ENCODE measurements around the gene TAGLN. TPM values are rescaled to one million over a fixed set of nuclear protein-coding genes. Genes with fewer than 3 reads are reported as not detected.

Gene TAGLN
- 2,419 and 2,690 TPM in 2 replicates for total RNA-seq

DNA sequence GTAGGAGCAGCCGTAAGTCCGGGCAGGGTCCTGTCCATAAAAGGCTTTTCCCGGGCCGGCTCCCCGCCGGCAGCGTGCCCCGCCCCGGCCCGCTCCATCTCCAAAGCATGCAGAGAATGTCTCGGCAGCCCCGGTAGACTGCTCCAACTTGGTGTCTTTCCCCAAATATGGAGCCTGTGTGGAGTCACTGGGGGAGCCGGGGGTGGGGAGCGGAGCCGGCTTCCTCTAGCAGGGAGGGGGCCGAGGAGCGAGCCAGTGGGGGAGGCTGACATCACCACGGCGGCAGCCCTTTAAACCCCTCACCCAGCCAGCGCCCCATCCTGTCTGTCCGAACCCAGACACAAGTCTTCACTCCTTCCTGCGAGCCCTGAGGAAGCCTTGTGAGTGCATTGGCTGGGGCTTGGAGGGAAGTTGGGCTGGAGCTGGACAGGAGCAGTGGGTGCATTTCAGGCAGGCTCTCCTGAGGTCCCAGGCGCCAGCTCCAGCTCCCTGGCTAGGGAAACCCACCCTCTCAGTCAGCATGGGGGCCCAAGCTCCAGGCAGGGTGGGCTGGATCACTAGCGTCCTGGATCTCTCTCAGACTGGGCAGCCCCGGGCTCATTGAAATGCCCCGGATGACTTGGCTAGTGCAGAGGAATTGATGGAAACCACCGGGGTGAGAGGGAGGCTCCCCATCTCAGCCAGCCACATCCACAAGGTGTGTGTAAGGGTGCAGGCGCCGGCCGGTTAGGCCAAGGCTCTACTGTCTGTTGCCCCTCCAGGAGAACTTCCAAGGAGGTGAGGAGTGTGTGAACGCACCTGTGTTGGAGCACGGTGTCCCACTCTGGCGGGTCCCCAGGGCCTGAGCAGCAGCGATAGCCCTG is at the start of gene TAGLN:
Gene TAGLN (plus strand): TSS at position 318 of the 863 bp plus-strand sequence. CDS start 3,644 bp downstream, outside the sequence.

DNA sequence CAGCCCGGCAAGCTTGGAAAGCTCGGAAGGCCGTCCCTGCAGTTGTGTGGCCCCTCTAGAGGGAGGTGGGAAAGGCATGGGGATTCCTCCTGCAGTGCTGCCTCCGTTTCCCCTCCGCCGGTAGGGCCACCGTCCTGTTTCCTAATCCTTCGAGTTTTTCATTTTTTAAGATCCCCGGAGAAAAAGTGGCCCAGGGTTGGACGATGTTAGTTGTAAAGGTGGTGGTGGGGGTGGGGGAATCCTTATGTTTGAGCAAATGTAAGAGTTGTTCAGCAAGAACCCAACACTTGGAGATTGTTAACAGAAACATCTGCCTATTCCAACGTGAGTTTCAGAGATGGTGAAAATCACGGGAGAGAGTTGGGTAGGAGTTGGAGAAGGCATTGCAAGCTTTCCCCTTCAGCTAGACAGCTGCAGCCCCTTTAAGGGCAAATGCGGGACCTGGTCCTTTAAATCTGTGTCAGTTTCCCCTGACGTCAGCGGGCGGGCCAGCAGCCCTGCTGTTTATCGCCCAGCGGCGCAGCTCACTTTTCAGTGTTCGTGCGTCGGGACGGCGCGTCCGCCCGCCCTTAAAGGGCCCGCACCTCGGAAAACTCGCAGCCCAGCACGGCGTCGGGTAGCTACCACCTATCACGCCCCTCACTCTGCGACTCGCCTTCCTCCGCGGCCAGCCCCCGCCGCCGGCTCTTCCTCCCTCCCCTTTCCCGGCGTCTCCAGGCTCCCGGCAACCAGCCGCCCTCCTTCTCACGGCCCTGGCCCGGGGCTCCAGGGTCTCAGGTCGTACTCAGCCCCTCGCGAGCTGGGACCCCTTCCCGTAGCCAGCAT is 20.7 kb upstream of the TAGLN start, which contains the start of gene SIDT2:
Gene SIDT2 (plus strand): TSS at position 534 of the 825 bp plus-strand sequence. CDS start 521 bp downstream, outside the sequence.

DNA sequence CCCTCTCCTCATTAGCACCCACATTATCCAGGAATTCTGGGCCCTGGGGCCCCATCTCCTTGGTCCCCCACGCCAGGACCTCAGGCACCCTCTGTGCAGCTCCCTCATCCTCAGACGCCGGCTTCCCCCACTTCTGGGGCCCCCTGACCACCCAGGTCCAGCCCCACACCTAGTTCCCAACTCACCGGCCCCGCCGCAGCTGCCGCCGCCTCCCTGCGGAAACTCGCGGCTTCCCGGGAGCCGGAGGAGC is 32.6 kb downstream of the TAGLN start, which contains the start of gene PCSK7:
Gene PCSK7 (minus strand): TSS at position 232 of the 250 bp plus-strand sequence. CDS start 2,229 bp downstream, outside the sequence.

DNA sequence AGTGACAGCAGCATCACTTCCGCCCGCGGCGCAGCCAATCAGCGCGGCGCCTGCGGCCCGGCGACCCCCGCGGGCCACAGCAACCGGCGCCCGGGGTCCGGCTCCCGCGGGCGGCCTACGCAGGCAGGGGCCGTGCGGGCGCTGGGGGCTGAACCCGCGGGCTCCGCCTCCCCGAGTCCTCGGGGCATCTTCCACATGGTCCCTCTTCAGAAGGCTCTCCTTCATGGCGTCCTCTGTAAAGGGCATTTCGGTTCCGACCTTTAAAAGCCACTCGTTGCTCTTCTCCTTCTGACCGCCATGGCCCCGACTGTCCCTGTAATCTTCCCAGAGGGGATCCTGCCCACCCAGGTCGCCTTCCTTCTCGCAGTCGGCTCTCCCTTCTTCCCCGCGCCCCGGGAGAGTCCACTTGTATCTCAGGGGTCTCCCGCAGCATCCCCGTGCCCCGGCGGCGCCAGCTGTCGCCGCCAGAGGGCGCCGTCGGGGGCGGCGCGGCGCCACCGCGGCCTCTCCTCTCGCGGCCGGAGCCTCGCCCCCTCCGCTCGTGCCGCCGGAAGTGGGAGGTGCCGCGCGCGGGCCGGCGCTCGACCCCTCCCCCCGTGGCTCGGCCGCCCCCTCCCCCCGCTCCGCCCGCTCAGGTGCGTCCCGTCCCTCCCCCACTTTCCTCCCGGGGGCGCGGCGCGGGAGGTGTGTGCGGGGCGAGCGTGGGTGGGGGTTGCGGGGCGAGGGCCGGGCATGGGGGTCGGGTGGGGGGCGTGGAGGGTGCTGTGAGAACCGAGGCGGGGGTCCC is 33.1 kb downstream of the TAGLN start, which contains the start of gene RNF214:
Gene RNF214 (plus strand): TSS at position 580 of the 787 bp plus-strand sequence. CDS start 1,602 bp downstream, outside the sequence.

Other genes with a start within 250 kb of the TAGLN start
- gene SIK3, start 100.9 kb upstream of the TAGLN start, total RNA-seq = 14.1 and 16.9 TPM in 2 replicates
- gene PAFAH1B2, start 55.1 kb upstream of the TAGLN start, total RNA-seq = 171 and 180 TPM in 2 replicates
- 30.4 and 40.5 TPM in 2 replicates for gene SIDT2, start 20.6 kb upstream of the TAGLN start, total RNA-seq
- gene PCSK7, start 32.7 kb downstream of the TAGLN start, total RNA-seq = 51.4 and 61.8 TPM in 2 replicates
- 7.7 and 8.7 TPM in 2 replicates for gene RNF214, start 33.3 kb downstream of the TAGLN start, total RNA-seq
- gene BACE1-AS, start 92.0 kb downstream of the TAGLN start, total RNA-seq = 2.0 and 2.9 TPM in 2 replicates
- gene BACE1, start 116.9 kb downstream of the TAGLN start, total RNA-seq = 28.9 and 41.5 TPM in 2 replicates
- 26.7 and 27.7 TPM in 2 replicates for gene CEP164, start 128.5 kb downstream of the TAGLN start, total RNA-seq